ENCODE data around the gene C12orf54. TPM values are rescaled to one million over a fixed set of nuclear protein-coding genes. Genes with fewer than 3 reads are reported as not detected.
"Not testable (repeated sequence)": the region's sequence is repeated elsewhere in the genome, so short reads cannot be mapped to it uniquely, and the experiment has no call there.

C12orf54 gene
- total and polyA plus RNA-seq, 10 of the 15 experiments (the other 5 are each of a cell fraction or from before 2014, with no cell fraction given) = 0.79 to 7.8 (median 4.2) TPM

GRCh38 chr12:48506836-48507235, 24.5 kb downstream of the C12orf54 start:
- in situ Hi-C loops (cut with MboI); CTCF ChIA-PET; ATAC-seq; H3K36me3 ChIP-seq (ENCODE audit: control insufficient read depth in 2 of 2, insufficient read depth in 2 of 2, low read length in 1 of 2); H3K9me3 ChIP-seq (replicated peaks; ENCODE audit: control insufficient read depth, insufficient read depth, low read length); H3K4me1 ChIP-seq (ENCODE audit: control insufficient read depth, insufficient read depth, low read length); H4K20me1 ChIP-seq (ENCODE audit: control insufficient read depth, insufficient read depth); intact Hi-C loops (cut with micrococcal nuclease; ENCODE audit: unreplicated experiment); H3K4me2 ChIP-seq (ENCODE audit: control insufficient read depth, insufficient read depth); H3K27ac ChIP-seq (ENCODE audit: control insufficient read depth, insufficient read depth); H3K79me2 ChIP-seq (ENCODE audit: control insufficient read depth, insufficient read depth, low read length); FAIRE-seq; H3K27me3 ChIP-seq (replicated peaks in 1 of 2; ENCODE audit: control insufficient read depth in 2 of 2, insufficient read depth in 2 of 2, low read length in 1 of 2); DNase-seq (ENCODE audit: low read depth, low spot score); BruUV-seq (replicated peaks); RAD21 ChIA-PET (ENCODE audit: unreplicated experiment); H3K4me3 ChIP-seq; H2AFZ ChIP-seq (ENCODE audit: control insufficient read depth, low read depth, low read length); H3K9ac ChIP-seq (ENCODE audit: control insufficient read depth, insufficient read depth, low read length): not testable (repeated sequence)
- POLR2A ChIA-PET = interaction anchor here (0.7 kb wide), 1 partner anchor 34 kb away, joined by 3 read pairs; no protein-coding TSS in a partner anchor
- 82% methylated on average over 2 of the region's 2 CpGs for WGBS (ENCODE audit: insufficient coverage, insufficient replicate concordance, low lambda C conversion rate, missing lambda C conversion rate)
- SMC1A ChIA-PET (ENCODE audit: uncharacterized antibody, unreplicated experiment) = interaction anchor here (2.5 kb wide), 1 partner anchor 18 kb away, joined by 5 read pairs; no protein-coding TSS in a partner anchor

DNA sequence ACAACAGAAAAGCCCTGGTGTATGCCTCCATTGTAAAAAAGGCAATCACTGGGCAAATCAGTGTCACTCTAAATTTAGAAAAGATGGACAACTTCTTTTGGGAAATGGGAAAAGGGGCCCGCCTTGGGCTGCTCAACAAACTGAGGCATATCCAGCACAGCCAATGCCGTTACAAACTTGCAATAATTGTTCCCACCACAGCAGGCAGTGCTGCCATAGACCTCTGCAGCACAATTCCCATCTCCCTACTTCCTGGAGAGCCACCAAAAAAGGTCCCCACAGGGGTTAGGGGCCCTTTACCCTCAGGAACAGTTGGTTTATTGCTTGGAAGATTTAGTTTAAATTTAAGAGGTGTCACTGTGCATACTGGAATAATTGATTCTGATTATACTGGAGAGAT, 26.7 kb downstream of the C12orf54 start:
- WGBS (ENCODE audit: insufficient coverage, insufficient replicate concordance, low lambda C conversion rate, missing lambda C conversion rate) = 37% methylated on average over 2 of the region's 2 CpGs
- CTCF ChIA-PET = no interaction called here
- in situ Hi-C loops (cut with MboI) (no loop called here), intact Hi-C loops (cut with micrococcal nuclease; ENCODE audit: unreplicated experiment) (no loop called here)
- Histone ChIP-seq H3K4me1 (ENCODE audit: control insufficient read depth, insufficient read depth, low read length) (no peaks in the 10 kb centered on the region), H3K4me3 (no peak overlapping the region), H3K4me2 (ENCODE audit: control insufficient read depth, insufficient read depth) (no peak overlapping the region), H3K9me3 (replicated peaks; ENCODE audit: control insufficient read depth, insufficient read depth, low read length) (peaks cover 4% of the 10 kb centered on the region; the same call in 2 of the 3 replicates), H3K27me3 (replicated peaks in 1 of 2; ENCODE audit: control insufficient read depth in 2 of 2, insufficient read depth in 2 of 2, low read length in 1 of 2) (no peaks in the 10 kb centered on the region), H3K9ac (ENCODE audit: control insufficient read depth, insufficient read depth, low read length) (no peak overlapping the region), H3K27ac (ENCODE audit: control insufficient read depth, insufficient read depth) (no peak overlapping the region), H4K20me1 (ENCODE audit: control insufficient read depth, insufficient read depth) (no peaks in the 10 kb centered on the region), H3K79me2 (ENCODE audit: control insufficient read depth, insufficient read depth, low read length) (no peaks in the 10 kb centered on the region), H3K36me3 (ENCODE audit: control insufficient read depth in 2 of 2, insufficient read depth in 2 of 2, low read length in 1 of 2) (no peaks in the 10 kb centered on the region), H2AFZ (ENCODE audit: control insufficient read depth, low read depth, low read length) (no peak overlapping the region)
- no peak for TF ChIP-seq KLF5 (IDR thresholded peaks at IDR 0.05; ENCODE audit: partially characterized antibody)
- TF ChIP-seq, protein P1, sequence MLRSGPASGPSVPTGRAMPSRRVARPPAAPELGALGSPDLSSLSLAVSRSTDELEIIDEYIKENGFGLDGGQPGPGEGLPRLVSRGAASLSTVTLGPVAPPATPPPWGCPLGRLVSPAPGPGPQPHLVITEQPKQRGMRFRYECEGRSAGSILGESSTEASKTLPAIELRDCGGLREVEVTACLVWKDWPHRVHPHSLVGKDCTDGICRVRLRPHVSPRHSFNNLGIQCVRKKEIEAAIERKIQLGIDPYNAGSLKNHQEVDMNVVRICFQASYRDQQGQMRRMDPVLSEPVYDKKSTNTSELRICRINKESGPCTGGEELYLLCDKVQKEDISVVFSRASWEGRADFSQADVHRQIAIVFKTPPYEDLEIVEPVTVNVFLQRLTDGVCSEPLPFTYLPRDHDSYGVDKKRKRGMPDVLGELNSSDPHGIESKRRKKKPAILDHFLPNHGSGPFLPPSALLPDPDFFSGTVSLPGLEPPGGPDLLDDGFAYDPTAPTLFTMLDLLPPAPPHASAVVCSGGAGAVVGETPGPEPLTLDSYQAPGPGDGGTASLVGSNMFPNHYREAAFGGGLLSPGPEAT (IDR thresholded peaks at IDR 0.05; ENCODE audit: low read depth) = no peak
- no peak for TF ChIP-seq TCF12 (IDR thresholded peaks at IDR 0.05; ENCODE audit: low read depth, low read length)
- TF ChIP-seq CBFB (IDR thresholded peaks at IDR 0.05; ENCODE audit: low read depth) = no peak
- no peak for TF ChIP-seq LARP7 (IDR thresholded peaks at IDR 0.05)
- TF ChIP-seq MAX (IDR thresholded peaks at IDR 0.05; ENCODE audit: low read depth, low read length) = no peak
- TF ChIP-seq, protein P2, sequence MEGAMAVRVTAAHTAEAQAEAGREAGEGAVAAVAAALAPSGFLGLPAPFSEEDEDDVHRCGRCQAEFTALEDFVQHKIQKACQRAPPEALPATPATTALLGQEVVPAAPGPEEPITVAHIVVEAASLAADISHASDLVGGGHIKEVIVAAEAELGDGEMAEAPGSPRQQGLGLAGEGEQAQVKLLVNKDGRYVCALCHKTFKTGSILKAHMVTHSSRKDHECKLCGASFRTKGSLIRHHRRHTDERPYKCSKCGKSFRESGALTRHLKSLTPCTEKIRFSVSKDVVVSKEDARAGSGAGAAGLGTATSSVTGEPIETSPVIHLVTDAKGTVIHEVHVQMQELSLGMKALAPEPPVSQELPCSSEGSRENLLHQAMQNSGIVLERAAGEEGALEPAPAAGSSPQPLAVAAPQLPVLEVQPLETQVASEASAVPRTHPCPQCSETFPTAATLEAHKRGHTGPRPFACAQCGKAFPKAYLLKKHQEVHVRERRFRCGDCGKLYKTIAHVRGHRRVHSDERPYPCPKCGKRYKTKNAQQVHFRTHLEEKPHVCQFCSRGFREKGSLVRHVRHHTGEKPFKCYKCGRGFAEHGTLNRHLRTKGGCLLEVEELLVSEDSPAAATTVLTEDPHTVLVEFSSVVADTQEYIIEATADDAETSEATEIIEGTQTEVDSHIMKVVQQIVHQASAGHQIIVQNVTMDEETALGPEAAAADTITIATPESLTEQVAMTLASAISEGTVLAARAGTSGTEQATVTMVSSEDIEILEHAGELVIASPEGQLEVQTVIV (IDR thresholded peaks at IDR 0.05; ENCODE audit: borderline replicate concordance, partially characterized antibody) = no peak
- TF ChIP-seq SRF (IDR thresholded peaks at IDR 0.05; ENCODE audit: low read depth in 2 of 2, low read length in 2 of 2) = no peak
- no peak for TF ChIP-seq HDAC6 (IDR thresholded peaks at IDR 0.05; ENCODE audit: unreplicated experiment)
- no peak for TF ChIP-seq BMI1 (IDR thresholded peaks at IDR 0.05; ENCODE audit: borderline replicate concordance)
- no peak for TF ChIP-seq BCL11A (IDR thresholded peaks at IDR 0.05; ENCODE audit: low read depth, low read length)
- TF ChIP-seq MYC (IDR thresholded peaks at IDR 0.05; ENCODE audit: insufficient read depth, insufficient read length, insufficient replicate concordance, low read length, severe bottlenecking) = no peak
- no peak for TF ChIP-seq RCOR1 (conservative IDR thresholded peaks at IDR 0.05; ENCODE audit: low read depth, low read length)
- TF ChIP-seq MYB (IDR thresholded peaks at IDR 0.05; ENCODE audit: borderline replicate concordance, low read depth, low read length) = no peak
- RAD21 ChIA-PET (ENCODE audit: unreplicated experiment) = no interaction called here
- FAIRE-seq = no peak
- SMC1A ChIA-PET (ENCODE audit: uncharacterized antibody, unreplicated experiment) = interaction anchor here (2.5 kb wide), 1 partner anchor 20 kb away, joined by 5 read pairs; no protein-coding TSS in a partner anchor
- no peak for ATAC-seq
- BruUV-seq (replicated peaks) = no TSS peak
- no peak for DNase-seq (ENCODE audit: low read depth, low spot score)
- POLR2A ChIA-PET = no interaction called here
